Measurements from ENCODE around the gene RABGAP1L. TPM values are rescaled to one million over a fixed set of nuclear protein-coding genes. Genes with fewer than 3 reads are reported as not detected.

Gene RABGAP1L
- polyA plus RNA-seq, 3 donors = 35.2 to 75.3 (median 63.3) TPM

GRCh38 chr1:174152427-174152826 lies 6.9 kb upstream of the RABGAP1L start:
- H4K20me1 ChIP-seq (ENCODE audit: insufficient read depth, low read length) = no peaks in the 10 kb centered on the region
- H2AFZ ChIP-seq (ENCODE audit: insufficient read depth, low read depth, low read length, poor library complexity, severe bottlenecking) = no peak overlapping the region
- no peaks in the 10 kb centered on the region for H3K36me3 Mint-ChIP-seq
- intact Hi-C loops (cut with micrococcal nuclease) = loop anchor here (10.0 kb wide), 1 partner anchor 128 kb away; the partner anchor contains the start of gene RC3H1 (in 2 of the 2)
- peaks cover 0 to 3% (median 0%) of the 10 kb centered on the region in 3 donors for H3K27me3 Mint-ChIP-seq (ENCODE audit: low read depth in 3 of 3)
- H3K27ac Mint-ChIP-seq = no peak overlapping the region
- no peaks in the 10 kb centered on the region for H3K27me3 ChIP-seq (ENCODE audit: control insufficient read depth in 2 of 2, insufficient read depth in 2 of 2, low read length in 2 of 2)
- no peaks in the 10 kb centered on the region for H3K36me3 ChIP-seq (replicated peaks in 1 of 2; ENCODE audit: control insufficient read depth in 1 of 2, insufficient read depth in 2 of 2, low read length in 2 of 2)
- no peaks in the 10 kb centered on the region for H3K4me1 Mint-ChIP-seq
- no peak overlapping the region for H3K27ac ChIP-seq (ENCODE audit: low read depth in 1 of 2, low read length in 2 of 2)
- H3K4me3 Mint-ChIP-seq = no peak overlapping the region
- DNase-seq = no peak
- peaks cover 0 to 12% (median 6%) of the 10 kb centered on the region in 7 donors for H3K9me3 Mint-ChIP-seq
- H3K4me1 ChIP-seq (ENCODE audit: control insufficient read depth in 1 of 2, insufficient read depth in 2 of 2, low read length in 2 of 2) = no peaks in the 10 kb centered on the region
- no peak overlapping the region for H3K4me3 ChIP-seq (replicated peaks in 1 of 3; ENCODE audit: low read depth in 2 of 3, low read length in 3 of 3)
- H3K9me3 ChIP-seq (replicated peaks in 1 of 2; ENCODE audit: control insufficient read depth in 1 of 2, insufficient read depth in 1 of 2, low read length in 2 of 2) = no peaks in the 10 kb centered on the region
- H3K79me2 ChIP-seq (ENCODE audit: insufficient read depth, low read length) = no peaks in the 10 kb centered on the region
- no CpG with 5 or more reads among the region's 1 CpG for WGBS (ENCODE audit: insufficient coverage)
- H3K4me2 ChIP-seq (replicated peaks; ENCODE audit: extremely low read depth, low read length, poor library complexity, severe bottlenecking) = no peak overlapping the region
- TF ChIP-seq CTCF (IDR thresholded peaks at IDR 0.05) = no peak
- no peak overlapping the region for H3K9ac ChIP-seq (ENCODE audit: insufficient read depth, low read length, poor library complexity, severe bottlenecking)

- Mint-ChIP-seq H3K27ac (no peak overlapping the region), H3K27me3 (ENCODE audit: low read depth in 3 of 3) (peaks cover 0 to 3% (median 0%) of the 10 kb centered on the region in 3 donors), H3K4me1 (peaks cover 2% of the 10 kb centered on the region), H3K36me3 (no peaks in the 10 kb centered on the region), H3K4me3 (no peak overlapping the region), H3K9me3 (peaks cover 0 to 8% (median 6%) of the 10 kb centered on the region in 7 donors)
- no CpG with 5 or more reads among the region's 5 CpGs for WGBS (ENCODE audit: insufficient coverage)
- DNase-seq = no peak
- no peak overlapping the region for H3K4me2 ChIP-seq (replicated peaks; ENCODE audit: extremely low read depth, low read length, poor library complexity, severe bottlenecking)
- no peaks in the 10 kb centered on the region for H3K27me3 ChIP-seq (ENCODE audit: control insufficient read depth in 2 of 2, insufficient read depth in 2 of 2, low read length in 2 of 2)
- no peaks in the 10 kb centered on the region for H4K20me1 ChIP-seq (ENCODE audit: insufficient read depth, low read length)
- H3K4me1 ChIP-seq (ENCODE audit: control insufficient read depth in 1 of 2, insufficient read depth in 2 of 2, low read length in 2 of 2) = peaks cover 0 to under 1% of the 10 kb centered on the region in 2 donors
- TF ChIP-seq CTCF (IDR thresholded peaks at IDR 0.05) = no peak
- H3K4me3 ChIP-seq (replicated peaks in 1 of 3; ENCODE audit: low read depth in 2 of 3, low read length in 3 of 3) = no peak overlapping the region
- H2AFZ ChIP-seq (ENCODE audit: insufficient read depth, low read depth, low read length, poor library complexity, severe bottlenecking) = no peak overlapping the region
- no peaks in the 10 kb centered on the region for H3K36me3 ChIP-seq (replicated peaks in 1 of 2; ENCODE audit: control insufficient read depth in 1 of 2, insufficient read depth in 2 of 2, low read length in 2 of 2)
- H3K9ac ChIP-seq (ENCODE audit: insufficient read depth, low read length, poor library complexity, severe bottlenecking) = no peak overlapping the region
- intact Hi-C loops (cut with micrococcal nuclease) = loop anchor here (10.0 kb wide), 1 partner anchor 128 kb away; the partner anchor contains the start of gene RC3H1 (in 2 of the 2)
- no peak overlapping the region for H3K27ac ChIP-seq (ENCODE audit: low read depth in 1 of 2, low read length in 2 of 2)
- no peaks in the 10 kb centered on the region for H3K79me2 ChIP-seq (ENCODE audit: insufficient read depth, low read length)
- H3K9me3 ChIP-seq (replicated peaks in 1 of 2; ENCODE audit: control insufficient read depth in 1 of 2, insufficient read depth in 1 of 2, low read length in 2 of 2) = no peaks in the 10 kb centered on the region
These were observed 6.1 kb upstream of the RABGAP1L start for GRCh38 chr1:174153085-174153824.

Data from CD14-positive monocyte (primary cell).